Measurements from ENCODE around the gene IGSF21. TPM values are rescaled to one million over a fixed set of nuclear protein-coding genes. Genes with fewer than 3 reads are reported as not detected.

IGSF21 gene
- total RNA-seq, 3 donors from 2014 or later (not counting 1 experiment from before 2014, with no cell fraction given): not detected

GRCh38 chr1:18132022-18132710 lies 24.6 kb downstream of the IGSF21 start:
- DNase-seq: no peak
- Histone ChIP-seq H3K4me3 (ENCODE audit: low read length) (no peak overlapping the region), H3K9me3 (ENCODE audit: control insufficient read depth, insufficient read depth, low read length) (no peaks in the 10 kb centered on the region), H3K27me3 (ENCODE audit: control insufficient read depth, insufficient read depth, low read length) (no peaks in the 10 kb centered on the region), H3K36me3 (ENCODE audit: control insufficient read depth, insufficient read depth, low read length) (no peaks in the 10 kb centered on the region), H3K27ac (ENCODE audit: low read length) (no peak overlapping the region), H3K4me1 (ENCODE audit: control insufficient read depth, insufficient read depth, low read length) (no peaks in the 10 kb centered on the region)
- Mint-ChIP-seq H3K9me3 (no peaks in the 10 kb centered on the region), H3K4me3 (no peak overlapping the region), H3K36me3 (no peaks in the 10 kb centered on the region), H3K27me3 (ENCODE audit: low read depth in 2 of 2) (peaks cover 2 to 17% of the 10 kb centered on the region in 2 donors), H3K4me1 (no peaks in the 10 kb centered on the region), H3K27ac (no peak overlapping the region)
- 85% methylated on average over 2 of the region's 2 CpGs for WGBS (ENCODE audit: insufficient coverage)
- no peak for ATAC-seq
- intact Hi-C loops (cut with micrococcal nuclease): no loop called here
- no peak for TF ChIP-seq CTCF (IDR thresholded peaks at IDR 0.05)

- no peak overlapping the region for H3K4me3 ChIP-seq (ENCODE audit: low read length)
- H3K9me3 ChIP-seq (ENCODE audit: control insufficient read depth, insufficient read depth, low read length): no peaks in the 10 kb centered on the region
- no peak for TF ChIP-seq CTCF (IDR thresholded peaks at IDR 0.05)
- Mint-ChIP-seq H3K4me1 (no peaks in the 10 kb centered on the region), H3K9me3 (no peaks in the 10 kb centered on the region), H3K36me3 (no peaks in the 10 kb centered on the region), H3K27ac (no peak overlapping the region), H3K27me3 (ENCODE audit: low read depth in 2 of 2) (peaks cover 2 to 18% of the 10 kb centered on the region in 2 donors), H3K4me3 (no peak overlapping the region)
- H3K27ac ChIP-seq (ENCODE audit: low read length): no peak overlapping the region
- peak in 1 of 3 donors; percentile 21 for ATAC-seq
- intact Hi-C loops (cut with micrococcal nuclease): no loop called here
- WGBS (ENCODE audit: insufficient coverage): 61% methylated on average over 14 of the region's 16 CpGs
- DNase-seq: no peak
- H3K36me3 ChIP-seq (ENCODE audit: control insufficient read depth, insufficient read depth, low read length): no peaks in the 10 kb centered on the region
- H3K27me3 ChIP-seq (ENCODE audit: control insufficient read depth, insufficient read depth, low read length): no peaks in the 10 kb centered on the region
- H3K4me1 ChIP-seq (ENCODE audit: control insufficient read depth, insufficient read depth, low read length): no peaks in the 10 kb centered on the region
These were observed 25.3 kb downstream of the IGSF21 start for GRCh38 chr1:18132711-18133541.

- no peaks in the 10 kb centered on the region for H3K36me3 ChIP-seq (ENCODE audit: control insufficient read depth, insufficient read depth, low read length)
- Mint-ChIP-seq H3K36me3 (no peaks in the 10 kb centered on the region), H3K27ac (no peak overlapping the region), H3K4me1 (no peaks in the 10 kb centered on the region), H3K9me3 (no peaks in the 10 kb centered on the region), H3K27me3 (ENCODE audit: low read depth in 2 of 2) (peaks cover 0 to 18% of the 10 kb centered on the region in 2 donors), H3K4me3 (no peak overlapping the region)
- H3K4me1 ChIP-seq (ENCODE audit: control insufficient read depth, insufficient read depth, low read length): no peaks in the 10 kb centered on the region
- H3K27ac ChIP-seq (ENCODE audit: low read length): no peak overlapping the region
- ATAC-seq (no peak), DNase-seq (no peak)
- no peaks in the 10 kb centered on the region for H3K9me3 ChIP-seq (ENCODE audit: control insufficient read depth, insufficient read depth, low read length)
- intact Hi-C loops (cut with micrococcal nuclease): no loop called here
- H3K27me3 ChIP-seq (ENCODE audit: control insufficient read depth, insufficient read depth, low read length): no peaks in the 10 kb centered on the region
- no peak overlapping the region for H3K4me3 ChIP-seq (ENCODE audit: low read length)
- 77% methylated on average over 6 of the region's 6 CpGs for WGBS (ENCODE audit: insufficient coverage)
- TF ChIP-seq CTCF (IDR thresholded peaks at IDR 0.05): no peak
These were observed 26.9 kb downstream of the IGSF21 start for GRCh38 chr1:18134324-18135046.
